GM12878 (cell line): Measurements from ENCODE around the gene IRAK4.

Experiments
- CTCF ChIP-seq, 3 experiments: IDR thresholded peaks in 2 of 3; conservative IDR thresholded peaks in 1 of 3; 2 replicates each; pipeline ENCODE4 v1.5.1; 2011; ENCODE audit warnings: low read depth in 3 of 3, low read length in 3 of 3, mild to moderate bottlenecking in 3 of 3, control low read depth in 2 of 3, moderate library complexity in 2 of 3, inconsistent platforms in 1 of 3, mixed read lengths in 1 of 3; ENCODE audit not compliant: control insufficient read depth in 2 of 3, insufficient read depth in 1 of 3; ENCODE audit errors: extremely low read depth in 1 of 3
- NBN ChIP-seq: fragments of 450-650 bp; IDR thresholded peaks from 2 replicates; pipeline ENCODE4 v1.6.1; 2016

DNA sequence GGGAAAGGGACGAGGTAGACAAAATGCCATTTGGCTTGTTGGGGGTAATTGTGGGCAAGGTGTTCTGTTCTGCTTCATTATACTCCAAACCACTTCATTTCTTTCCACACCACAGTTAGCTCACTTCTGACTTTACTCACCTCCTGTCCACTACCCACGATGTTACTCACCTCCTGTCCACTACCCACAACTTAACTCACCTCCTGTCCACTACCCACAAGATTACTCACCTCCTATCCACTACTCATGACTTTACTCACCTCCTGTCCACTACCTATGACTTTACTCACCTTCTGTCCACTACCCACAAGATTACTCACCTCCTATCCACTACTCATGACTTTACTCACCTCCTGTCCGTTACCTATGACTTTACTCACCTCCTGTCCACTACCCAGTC is 57.4 kb downstream of the IRAK4 start:
- TF ChIP-seq CTCF (IDR thresholded peaks at IDR 0.05 in 2 of 3, conservative IDR thresholded peaks at IDR 0.05 in 1 of 3; ENCODE audit: control insufficient read depth in 2 of 3, extremely low read depth in 1 of 3, insufficient read depth in 1 of 3, low read depth in 3 of 3, low read length in 3 of 3) (no peak), NBN (no peak)
